Cardiac fibroblast (primary cell): Measurements from ENCODE around the gene DEK.
A peak's percentile ranks its signal among the peaks of the same experiment; 100 is the strongest.

Source experiments
- DNase-seq, 2 donors: peaks; one replicate each; pipeline versions ENCODE4 v3.0.0 to v3.0.0-alpha.2; 2010; ENCODE audit warnings: low read depth in 2 of 2
- H3K4me3 ChIP-seq, 2 donors: replicated peaks in 1 of 2; 1 replicate in 1 of 2; 2 replicates in 1 of 2; pipeline ENCODE4 v1.5.1; 2011; ENCODE audit warnings: low read depth in 2 of 2, low read length in 2 of 2, mild to moderate bottlenecking in 2 of 2, moderate library complexity in 1 of 2
- CTCF ChIP-seq: IDR thresholded peaks from one replicate; pipeline ENCODE4 v1.5.1; 2011; ENCODE audit warnings: low read depth, mild to moderate bottlenecking, low read length, inconsistent platforms

Gene DEK

GRCh38 chr6:18279422-18279821 is 15.1 kb upstream of the DEK start:
- H3K4me3 ChIP-seq: no peak overlapping the region
- no peak for TF ChIP-seq CTCF
- DNase-seq: no peak

GRCh38 chr6:18277237-18278006 is 13.1 kb upstream of the DEK start:
- TF ChIP-seq CTCF: no peak
- peak overlapping the region; percentile 30 to 39 for H3K4me3 ChIP-seq
- no peak for DNase-seq

GRCh38 chr6:18276610-18277236 is 12.4 kb upstream of the DEK start:
- DNase-seq: no peak
- no peak for TF ChIP-seq CTCF
- H3K4me3 ChIP-seq: no peak overlapping the region

GRCh38 chr6:18270216-18270615 is 5.9 kb upstream of the DEK start:
- no peak for TF ChIP-seq CTCF
- H3K4me3 ChIP-seq: no peak overlapping the region
- no peak for DNase-seq

GRCh38 chr6:18269717-18270116 is 5.4 kb upstream of the DEK start:
- no peak overlapping the region for H3K4me3 ChIP-seq
- no peak for TF ChIP-seq CTCF
- no peak for DNase-seq

GRCh38 chr6:18269253-18269652 is 4.9 kb upstream of the DEK start:
- no peak for TF ChIP-seq CTCF
- no peak overlapping the region for H3K4me3 ChIP-seq
- DNase-seq: no peak
